ENCODE data around the gene SHOC2.

The SHOC2 gene

DNA sequence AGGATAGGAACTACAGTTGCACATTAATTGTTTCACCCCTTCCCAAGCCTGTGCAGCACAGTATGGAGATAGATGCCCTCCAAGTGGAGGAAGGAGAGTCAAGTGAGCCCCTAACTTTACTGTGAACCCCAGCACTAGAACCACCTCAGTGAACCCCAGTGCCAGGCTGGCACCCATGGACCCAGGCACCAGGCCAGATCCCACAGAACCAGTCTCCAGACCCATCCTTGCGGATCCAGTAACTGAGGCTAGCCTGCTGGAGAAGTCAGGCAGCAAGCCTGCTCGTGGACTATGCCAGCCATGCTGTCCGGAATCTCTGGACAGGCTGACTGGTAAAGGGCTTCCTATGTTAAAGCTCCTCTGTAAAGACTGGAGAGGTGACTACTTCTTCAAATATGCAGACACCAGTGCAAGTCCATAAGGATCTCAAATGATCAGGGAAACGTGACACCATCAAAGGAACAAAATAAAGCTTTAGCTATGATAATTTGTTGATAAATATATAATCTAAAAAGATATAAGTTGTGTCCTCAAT, 27.7 kb downstream of the SHOC2 start:
- DNase-seq, result no peak

DNA sequence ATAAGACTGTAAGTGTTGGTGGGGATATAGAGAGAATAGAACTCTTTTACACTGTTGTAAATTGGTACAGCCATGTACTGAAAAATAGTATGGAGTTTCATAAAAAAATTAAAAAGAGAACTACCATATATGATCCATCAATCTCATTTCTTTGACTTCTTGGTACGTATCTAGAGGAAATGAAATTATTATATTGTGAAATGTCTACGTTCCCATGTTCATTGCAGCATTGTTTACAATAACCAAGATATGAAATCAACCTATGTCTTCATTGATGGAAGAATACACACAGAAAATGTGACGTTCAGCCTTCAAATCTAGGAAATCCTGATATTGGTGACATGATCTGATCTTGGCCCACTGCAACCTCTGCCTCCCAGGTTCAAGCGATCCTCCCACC, 32.0 kb downstream of the SHOC2 start:
- DNase-seq, result no peak

DNA sequence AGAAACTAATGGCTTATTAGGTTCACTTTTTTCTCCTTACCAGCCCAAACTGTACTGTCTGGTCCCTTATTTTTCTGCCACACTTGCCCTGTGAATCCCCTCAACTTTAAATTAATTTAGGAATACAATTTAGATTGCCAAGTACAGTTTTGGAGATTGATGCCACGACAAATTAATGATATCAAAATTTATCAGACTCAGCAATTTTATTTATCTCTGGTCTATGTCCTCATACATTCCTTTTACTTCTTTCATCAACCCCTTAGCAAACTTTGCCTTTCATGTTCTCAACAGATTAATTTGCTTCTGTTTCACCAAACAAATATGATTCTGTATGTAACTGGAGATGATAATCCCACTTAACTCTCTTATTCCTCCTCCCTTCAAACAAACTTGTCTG, 38.2 kb downstream of the SHOC2 start:
- DNase-seq, result no peak

DNA sequence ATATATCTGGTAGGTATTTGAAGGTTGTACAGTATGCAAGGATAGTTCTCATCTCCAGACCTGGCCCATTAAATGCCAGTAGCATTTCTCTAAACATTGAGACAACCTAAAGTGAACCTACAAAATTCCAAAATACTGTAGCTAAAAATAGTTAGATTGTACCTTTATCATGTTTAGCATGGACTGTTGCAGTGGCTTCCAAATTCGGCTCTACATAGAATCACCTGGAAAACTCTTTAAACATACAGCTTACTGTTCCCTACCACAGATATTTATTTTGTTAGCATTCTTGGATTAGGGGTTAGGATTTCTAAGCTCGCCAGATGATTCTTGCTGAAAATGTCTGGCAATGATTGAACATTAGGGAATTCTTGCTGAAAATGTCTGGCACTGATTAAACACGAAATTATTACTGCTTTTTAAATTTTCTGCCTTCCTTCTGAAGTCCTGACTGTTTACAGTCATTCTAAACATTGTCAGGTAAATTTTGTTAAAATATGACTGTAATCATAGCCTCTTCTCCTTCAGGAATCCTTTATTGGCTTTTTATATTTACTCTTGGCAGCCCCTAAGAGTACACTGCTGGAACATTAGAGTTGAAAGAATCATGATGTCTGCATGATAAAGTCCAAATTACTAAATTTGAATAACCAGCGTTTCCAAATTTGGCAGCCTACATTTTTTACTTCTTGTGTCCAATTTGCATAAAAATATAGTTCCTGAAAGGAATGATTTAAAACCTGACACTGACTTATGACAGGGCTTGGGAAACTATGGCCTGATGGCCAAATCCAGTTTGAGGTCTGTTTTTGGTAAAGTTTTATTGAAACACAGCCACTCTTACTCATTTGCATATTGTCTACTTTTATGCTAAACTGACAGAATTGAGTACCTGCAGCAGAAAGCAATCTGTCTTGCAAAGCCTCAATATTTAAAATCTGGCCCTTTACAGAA, 40.3 kb downstream of the SHOC2 start:
- no peak for DNase-seq

DNA sequence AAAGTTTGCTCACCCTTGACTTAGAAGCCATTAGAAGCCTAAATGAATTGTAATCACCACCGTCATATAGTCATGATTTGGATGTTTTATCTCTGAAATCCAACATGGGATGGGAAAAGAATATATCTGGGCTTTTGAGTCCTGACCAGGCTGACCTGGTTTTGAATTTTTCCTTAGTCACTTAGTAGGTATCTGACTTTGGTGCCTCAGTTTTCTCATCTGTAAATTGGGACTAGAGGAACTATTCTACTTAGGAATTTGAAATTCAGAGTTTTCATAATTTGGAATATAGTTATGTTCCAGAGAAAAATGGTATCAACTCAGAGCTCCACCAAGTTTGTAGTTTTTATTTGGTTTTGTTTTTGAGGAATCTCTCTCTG, 40.9 kb downstream of the SHOC2 start:
- DNase-seq, result no peak

DNA sequence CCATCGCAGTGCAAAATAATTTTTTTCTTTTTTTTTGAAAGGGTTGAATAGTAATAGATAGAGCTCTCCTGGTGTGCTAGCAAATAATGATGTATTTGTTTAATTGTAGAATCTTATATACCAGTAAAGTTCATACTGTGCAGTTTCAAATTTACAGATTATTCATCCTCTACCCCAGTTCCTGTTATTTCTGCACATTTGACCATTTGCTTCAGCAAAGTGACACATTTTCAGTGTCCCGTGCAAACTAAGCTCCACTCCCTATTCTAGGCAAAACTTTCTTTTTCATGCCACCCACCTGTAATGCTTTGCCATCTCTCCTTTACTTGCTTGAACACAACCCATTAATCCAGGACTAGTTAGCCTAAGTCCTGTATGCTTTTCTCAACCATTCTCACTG, 43.0 kb downstream of the SHOC2 start:
- no peak for DNase-seq

DNA sequence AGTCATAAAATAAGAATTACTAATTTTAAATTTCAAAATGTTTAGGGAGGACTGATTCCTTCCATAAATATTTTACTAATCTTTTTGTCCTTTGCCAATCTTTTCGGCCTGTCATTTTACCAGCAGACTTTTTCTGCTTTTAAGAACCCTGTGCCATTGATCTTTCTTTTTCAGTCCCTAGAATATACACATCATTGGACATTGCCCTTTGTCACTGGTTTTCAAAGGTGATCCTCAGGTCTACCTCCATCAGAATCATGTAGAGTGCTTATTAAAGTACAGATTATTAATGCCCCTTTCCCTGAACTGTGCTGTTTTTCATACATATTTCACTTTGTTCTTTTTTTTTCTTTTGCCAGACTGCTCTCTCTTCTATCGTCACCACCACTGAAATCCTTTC, 43.8 kb downstream of the SHOC2 start:
- DNase-seq, result no peak

DNA sequence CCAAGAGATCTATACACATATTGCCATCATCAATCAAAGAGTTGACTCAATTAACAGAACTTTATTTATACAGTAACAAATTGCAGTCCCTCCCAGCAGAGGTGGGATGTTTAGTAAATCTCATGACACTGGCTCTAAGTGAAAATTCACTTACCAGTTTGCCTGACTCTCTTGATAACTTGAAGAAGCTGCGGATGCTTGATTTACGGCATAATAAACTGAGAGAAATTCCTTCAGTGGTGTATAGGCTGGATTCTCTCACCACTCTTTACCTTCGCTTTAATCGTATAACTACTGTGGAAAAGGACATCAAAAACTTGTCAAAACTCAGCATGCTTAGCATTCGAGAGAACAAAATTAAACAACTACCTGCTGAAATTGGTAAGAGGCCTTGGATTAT, 45.3 kb downstream of the SHOC2 start:
- no peak for DNase-seq

DNA sequence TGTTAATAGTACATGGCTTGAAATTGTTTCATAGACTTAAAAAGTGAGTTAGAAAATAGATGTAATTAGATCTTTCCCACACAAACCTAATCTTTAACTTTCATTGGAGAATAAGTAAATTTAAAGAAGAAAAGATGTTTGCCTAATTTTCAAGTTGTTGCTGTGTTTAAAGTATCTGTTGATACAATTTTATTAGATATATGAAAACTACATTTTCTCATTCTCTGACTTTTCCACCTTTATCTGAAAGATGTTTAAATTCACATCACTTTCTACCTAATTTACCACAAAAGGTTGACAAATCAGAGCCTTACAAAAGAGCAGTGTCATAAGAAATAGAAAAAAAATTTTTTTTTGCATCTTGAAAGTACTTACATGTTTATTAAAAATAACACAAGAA, 45.8 kb downstream of the SHOC2 start:
- DNase-seq, result no peak

DNA sequence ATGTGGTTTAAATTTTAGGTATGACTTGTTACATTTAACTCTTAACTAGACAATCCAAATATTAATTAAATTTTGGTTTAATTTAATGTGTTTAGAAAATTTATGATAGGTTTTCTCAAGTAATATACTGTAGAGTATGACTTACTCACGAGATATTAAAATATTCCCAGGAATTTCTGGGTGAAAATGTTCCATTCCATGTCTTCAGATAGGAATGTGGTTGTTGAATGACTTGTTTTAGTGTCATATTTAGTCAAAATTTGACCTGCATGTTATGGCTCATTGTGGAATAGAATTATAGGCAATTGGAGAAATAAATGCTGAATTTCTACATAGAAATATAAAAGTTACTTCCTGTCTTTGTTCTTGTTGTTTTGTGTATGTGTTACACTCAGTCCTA, 46.7 kb downstream of the SHOC2 start:
- DNase-seq, result no peak

DNA sequence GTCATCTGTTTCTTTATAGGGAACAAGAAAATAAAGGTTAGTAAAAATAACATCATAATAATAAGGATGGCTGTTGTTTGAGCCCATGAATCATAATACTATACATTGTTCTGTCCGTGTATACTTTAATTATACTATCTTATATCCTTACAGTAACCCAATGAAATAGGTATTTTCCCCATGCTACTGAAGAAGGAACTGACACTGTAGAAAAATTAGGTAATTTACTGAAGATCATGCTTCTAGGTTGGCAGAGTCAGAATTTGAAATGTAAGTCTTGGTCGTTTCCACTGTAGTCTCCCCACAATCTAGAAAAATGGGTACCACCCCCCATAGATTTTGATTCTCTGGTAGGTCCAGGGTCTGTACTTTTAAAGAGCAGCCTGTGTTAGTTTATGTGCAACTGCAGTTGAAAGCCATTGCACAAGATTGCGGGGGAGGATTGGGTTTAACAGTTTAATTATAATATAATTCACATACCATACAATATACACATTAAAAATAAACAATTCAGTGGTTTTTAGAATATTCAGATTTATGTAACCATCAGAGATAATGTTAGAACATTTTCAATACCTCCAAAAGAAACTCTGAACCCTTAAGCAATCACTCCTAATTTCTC, 47.7 kb downstream of the SHOC2 start:
- no peak for DNase-seq

DNA sequence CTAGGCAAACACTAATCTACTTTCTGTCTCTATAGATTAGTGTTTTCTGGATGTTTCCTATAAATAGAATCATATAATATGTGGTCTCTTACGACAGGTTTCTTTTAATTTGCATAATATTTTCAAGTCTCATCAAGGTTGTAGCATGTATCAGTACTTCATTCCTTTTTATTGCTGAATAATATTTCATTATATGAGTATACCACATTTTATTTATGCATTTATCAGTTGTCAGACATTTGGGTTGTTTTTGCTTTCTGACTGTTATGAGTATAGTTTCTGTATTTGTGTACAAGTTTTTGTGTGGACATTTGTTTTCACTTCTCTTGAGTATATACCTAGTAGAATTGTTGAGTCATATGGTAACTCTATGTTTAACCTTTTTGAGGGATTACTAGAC, 48.2 kb downstream of the SHOC2 start:
- DNase-seq, result no peak

DNA sequence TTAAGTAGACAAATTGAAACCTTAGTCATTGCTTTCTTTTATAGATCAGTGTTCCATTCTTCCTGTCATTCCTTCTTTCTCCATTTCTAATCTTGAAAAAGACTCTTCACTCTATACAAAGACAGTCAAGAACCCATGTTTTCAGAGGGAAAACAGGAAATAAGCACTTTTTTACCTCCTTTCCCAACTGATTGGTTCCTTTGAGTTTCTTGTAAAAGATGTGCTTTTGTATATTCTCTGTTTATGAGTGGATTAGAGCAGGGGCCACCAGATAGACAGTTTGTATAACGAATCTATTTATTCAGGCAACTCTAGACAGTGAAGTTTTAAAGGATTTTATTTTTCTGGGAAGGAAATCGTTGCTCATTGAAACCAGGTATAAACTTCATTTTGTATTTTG, 49.8 kb downstream of the SHOC2 start:
- DNase-seq, result no peak

DNA sequence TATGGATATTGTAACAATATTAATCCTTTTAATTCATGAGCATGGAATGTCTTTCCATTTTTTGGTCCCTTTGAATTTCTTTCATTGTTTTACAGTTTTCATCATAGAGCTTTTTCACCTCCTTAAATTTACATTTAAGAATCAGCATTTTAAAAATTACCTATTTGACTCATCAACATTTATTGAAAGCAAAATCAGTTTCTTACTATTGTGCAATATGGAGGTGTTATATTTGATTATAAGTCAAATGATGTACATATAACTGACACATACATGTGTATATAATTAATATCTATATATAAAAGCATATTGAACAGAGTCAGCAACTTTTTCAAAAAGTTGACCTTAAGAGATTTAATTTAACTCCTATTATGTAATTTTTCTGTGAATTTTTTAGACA, 52.2 kb downstream of the SHOC2 start:
- no peak for DNase-seq

DNA sequence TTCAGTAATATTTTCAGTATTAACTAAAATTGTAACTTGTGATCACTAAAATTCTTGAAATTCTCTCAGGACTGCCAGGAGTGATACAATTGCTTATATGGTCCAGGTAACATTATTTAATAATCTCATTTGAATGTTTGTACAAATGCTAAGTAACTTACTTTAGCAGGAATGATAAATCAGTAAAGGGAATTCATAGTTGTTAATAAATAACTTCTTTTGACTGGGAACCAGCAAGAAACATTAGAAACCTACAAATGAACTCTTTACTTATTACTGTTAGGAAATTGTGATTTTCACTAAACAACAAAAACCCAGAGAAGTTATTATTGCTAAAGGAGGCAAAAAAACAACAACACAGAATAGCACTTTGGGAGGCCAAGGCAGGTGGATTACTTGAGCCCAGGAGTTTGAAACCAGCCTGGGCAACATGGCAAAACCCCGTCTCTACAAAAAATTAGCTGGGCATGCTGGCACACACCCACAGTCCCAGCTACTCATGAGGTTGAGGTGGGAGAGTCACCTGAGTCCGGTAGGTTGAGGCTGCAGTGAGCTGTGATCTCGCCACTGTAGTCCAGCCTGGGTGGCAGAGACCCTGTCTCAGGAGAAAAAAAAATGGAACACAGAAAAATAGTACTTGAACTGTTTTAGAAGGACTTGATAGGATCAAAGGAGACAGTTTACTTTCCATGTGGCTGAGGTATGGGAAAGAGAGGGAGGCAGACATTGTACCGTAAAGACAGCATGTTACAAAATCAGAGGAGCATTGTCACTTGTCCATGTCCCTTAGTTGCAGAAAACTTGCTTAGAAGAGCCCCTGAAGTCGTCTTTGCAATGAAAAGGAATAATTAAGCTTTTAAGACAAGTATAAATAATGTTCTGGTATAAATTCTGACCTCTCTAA, 53.1 kb downstream of the SHOC2 start:
- no peak for DNase-seq

DNA sequence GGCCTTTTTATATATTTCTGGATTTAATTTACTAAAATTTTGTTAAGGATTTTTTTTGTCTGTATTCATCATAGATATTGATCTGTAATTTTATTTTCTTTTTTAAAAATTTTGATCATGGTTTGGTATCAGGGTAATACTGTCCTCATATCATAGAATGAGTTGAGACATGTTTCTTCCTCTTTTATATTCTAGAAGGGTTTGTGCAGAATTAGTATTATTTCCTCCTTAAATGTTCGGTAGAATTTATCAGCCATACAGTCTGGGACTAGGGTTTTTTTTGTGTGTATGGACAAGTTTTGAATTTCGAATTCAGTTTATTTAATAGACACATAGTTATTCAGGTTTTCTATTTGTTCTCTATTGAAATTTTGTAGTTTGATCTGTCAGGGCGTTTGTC, 54.0 kb downstream of the SHOC2 start:
- no peak for DNase-seq

DNA sequence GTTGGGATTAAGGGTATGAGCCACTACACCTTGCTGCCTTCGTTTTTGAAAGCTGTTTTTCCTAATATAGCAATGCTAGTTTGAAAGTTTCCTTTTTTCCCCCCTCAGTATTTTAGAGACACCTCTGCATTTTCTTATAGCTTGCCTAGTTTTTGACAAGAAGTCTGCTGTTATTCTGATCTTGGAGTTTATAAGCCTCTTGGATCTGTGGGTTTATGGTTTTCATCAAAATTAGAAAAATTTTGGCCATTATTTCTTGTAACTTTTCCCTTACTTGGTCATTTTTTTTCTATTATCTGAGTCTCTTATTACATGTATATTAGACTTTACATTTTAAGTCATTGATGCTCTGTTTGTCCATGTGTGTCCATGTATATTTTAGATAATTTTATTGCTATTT, 57.2 kb downstream of the SHOC2 start:
- DNase-seq, result no peak

DNA sequence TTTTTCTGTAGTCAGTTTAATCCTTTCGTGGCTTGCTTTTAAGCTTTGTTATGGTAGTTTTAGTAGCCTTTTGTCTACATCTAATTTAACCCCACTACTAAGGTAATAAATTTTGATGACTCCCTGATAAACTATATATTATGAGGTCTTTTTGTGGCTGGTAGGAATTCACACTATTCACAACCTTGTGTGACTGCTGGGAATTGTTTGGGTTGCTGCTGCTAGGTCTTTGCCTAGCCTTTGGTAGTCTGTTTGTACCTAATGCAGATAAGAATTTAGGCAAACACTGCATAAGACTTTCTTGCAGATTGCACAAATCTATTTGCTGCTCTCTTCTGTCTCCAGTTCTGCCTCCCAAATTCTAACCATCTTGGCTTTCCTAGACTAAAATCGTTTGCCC, 58.3 kb downstream of the SHOC2 start:
- no peak for DNase-seq

DNA sequence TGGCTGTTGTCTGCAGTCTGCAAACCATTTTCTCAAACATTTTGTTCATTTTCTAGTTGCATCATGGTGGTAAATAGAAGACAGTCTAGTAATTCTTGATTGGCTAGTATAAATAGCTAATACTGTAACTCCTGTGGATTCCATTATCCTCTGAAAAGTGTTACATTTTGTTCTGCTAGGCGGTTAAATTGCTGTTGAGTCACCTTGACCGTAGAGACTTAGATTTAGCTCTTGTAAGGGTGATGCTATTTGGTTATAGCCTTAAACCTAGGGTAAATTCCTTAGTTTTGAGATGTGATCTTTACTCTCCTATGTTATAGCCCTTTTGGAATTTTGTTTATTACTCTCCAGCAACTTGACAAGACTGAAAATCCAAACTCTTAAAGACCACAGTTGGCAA, 58.8 kb downstream of the SHOC2 start:
- no peak for DNase-seq

DNA sequence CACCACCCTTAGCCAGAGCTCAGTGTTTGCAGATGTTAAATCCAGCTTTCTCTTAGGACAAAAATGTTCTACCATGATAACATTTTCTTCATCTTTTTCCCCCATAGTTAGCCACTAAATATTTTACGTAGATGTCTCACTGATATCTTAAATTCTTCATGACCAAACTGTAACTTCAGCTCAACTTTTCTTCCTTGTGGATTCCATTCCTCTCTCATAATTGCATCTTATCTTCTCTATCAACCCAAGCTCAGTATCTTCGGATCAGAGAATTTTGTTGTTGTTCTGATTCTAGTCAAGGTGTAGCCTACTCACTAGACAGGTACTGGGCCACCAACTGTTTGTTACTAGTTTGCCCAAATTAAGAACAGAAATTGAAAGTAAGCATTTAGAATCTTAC, 60.2 kb downstream of the SHOC2 start:
- no peak for DNase-seq

DNA sequence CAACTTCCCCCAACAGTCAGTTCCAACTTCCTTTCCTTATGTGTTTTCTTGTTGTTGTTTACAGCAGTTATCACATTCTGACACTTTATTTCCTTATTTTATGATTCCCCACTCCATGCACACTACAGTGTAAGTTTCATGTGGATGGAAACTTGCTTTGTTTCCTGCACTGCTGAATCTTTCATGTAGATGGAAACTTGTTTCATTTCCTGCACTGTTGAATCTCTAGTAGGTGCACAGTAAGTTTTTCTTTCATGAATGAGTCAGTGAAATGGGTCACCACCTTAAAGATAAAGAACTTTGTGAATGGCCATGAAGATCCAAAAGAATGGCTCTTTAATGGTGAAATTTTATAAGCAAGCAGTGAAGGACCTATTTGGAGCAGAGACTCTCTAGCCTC, 61.4 kb downstream of the SHOC2 start:
- DNase-seq, result no peak

DNA sequence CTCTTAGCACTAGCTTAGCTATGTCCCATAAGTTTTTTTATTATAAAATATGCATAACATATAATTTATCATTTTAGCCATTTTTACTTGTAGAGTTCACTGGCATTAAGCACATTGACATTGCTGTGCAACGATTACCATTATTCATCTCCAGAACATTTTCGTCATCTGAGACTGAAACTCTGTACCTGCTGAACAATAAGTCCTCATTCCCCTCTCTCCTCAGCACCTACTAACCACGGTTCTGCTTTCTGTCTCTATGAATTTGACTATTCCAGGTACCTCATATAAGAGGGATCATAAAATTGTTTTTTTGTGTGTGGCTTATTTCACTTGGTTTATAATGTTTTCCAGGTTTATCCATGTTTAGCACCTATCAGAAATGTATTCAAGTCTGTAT, 64.1 kb downstream of the SHOC2 start:
- DNase-seq, result no peak

DNA sequence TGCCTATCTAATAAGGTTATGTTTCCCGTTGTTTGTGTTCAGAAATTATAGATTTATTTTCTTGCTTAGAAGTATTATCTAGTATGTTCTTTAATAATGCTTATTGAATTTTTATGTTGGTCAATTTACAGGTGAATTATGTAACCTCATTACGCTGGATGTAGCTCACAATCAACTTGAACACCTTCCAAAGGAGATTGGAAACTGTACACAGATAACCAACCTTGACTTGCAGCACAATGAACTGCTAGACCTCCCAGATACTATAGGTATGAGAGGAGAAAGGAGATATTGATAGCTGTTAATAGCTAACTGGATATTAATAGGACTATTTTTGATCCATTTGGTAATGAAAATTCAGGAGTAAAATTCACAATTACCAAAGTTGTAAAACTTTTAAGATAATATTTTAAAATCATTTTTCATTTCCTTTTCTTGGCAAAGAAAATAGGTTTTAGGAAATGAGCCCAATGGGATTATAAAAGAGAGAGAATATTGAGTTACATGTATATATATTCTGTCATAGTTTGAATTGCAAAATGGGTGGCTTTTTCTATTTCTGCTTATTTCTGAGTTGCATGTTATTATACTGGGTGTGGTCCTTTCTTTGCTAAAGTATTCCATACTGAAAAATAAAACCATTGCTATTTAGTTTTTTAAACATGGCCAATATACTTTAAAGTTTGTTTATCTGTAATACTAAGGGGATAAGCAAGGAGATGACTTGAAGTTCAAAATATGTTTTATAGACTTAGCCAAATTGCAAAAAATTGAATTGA, 66.3 kb downstream of the SHOC2 start:
- no peak for DNase-seq

All from NCI-H1694 (cell line).